Esophagus muscularis mucosa (tissue), 3 donors: ENCODE measurements around the gene C12orf42.

Experiments
- POLR2A ChIP-seq: fragments of 450-650 bp; IDR thresholded peaks from one replicate; pipeline ENCODE4 v1.6.1; 2017; ENCODE audit warnings: antibody characterized with exemption, moderate library complexity, mild to moderate bottlenecking, low read depth
- POLR2AphosphoS5 ChIP-seq, 2 donors: sonication (generic); formaldehyde crosslinking; IDR thresholded peaks; one replicate each; pipeline ENCODE4 v1.6.1; 2017; ENCODE audit warnings: antibody characterized with exemption in 2 of 2
- TF ChIP-seq, protein P1 (sequence below), 3 experiments: fragments of 200-600 bp in 2 of 3; fragments of 450-650 bp in 1 of 3; sonication (generic) in 2 of 3; IDR thresholded peaks; one replicate each; pipeline ENCODE4 v1.5.1; 2017 to 2019; ENCODE audit warnings: antibody characterized with exemption in 3 of 3, mild to moderate bottlenecking in 2 of 3, moderate library complexity in 1 of 3

DNA sequence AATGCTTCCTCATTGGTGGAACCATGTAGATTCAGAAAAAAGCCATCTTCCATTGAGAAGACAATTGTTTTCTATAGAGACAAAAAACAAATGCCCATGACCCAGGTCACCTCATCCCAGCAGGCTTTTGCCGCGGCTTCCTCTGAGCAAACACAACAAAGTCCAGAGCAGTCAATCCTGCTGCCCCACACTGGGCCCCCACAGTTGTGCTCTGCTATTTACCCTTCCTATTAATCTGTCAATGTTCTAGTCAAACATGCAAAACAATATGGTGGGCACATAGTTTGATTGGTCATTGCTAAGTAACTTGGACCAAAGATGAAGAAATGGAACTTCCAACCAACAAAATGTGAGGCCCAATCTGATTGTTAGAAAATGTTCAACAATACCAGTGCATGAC is 20.7 kb downstream of the C12orf42 start:
- TF ChIP-seq, protein P1, sequence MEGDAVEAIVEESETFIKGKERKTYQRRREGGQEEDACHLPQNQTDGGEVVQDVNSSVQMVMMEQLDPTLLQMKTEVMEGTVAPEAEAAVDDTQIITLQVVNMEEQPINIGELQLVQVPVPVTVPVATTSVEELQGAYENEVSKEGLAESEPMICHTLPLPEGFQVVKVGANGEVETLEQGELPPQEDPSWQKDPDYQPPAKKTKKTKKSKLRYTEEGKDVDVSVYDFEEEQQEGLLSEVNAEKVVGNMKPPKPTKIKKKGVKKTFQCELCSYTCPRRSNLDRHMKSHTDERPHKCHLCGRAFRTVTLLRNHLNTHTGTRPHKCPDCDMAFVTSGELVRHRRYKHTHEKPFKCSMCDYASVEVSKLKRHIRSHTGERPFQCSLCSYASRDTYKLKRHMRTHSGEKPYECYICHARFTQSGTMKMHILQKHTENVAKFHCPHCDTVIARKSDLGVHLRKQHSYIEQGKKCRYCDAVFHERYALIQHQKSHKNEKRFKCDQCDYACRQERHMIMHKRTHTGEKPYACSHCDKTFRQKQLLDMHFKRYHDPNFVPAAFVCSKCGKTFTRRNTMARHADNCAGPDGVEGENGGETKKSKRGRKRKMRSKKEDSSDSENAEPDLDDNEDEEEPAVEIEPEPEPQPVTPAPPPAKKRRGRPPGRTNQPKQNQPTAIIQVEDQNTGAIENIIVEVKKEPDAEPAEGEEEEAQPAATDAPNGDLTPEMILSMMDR (IDR thresholded peaks at IDR 0.05) = no peak
- TF ChIP-seq POLR2A (no peak), POLR2AphosphoS5 (IDR thresholded peaks at IDR 0.05) (no peak)
